ENCODE data around the gene FHAD1.

FHAD1 gene

GRCh38 chr1:15330028-15330427 lies 83.0 kb downstream of the FHAD1 start:
- no peak for DNase-seq (ENCODE audit: low read depth)
- H3K4me3 ChIP-seq (replicated peaks; ENCODE audit: low read depth, low read length) = no peak overlapping the region
- TF ChIP-seq CTCF (IDR thresholded peaks at IDR 0.05; ENCODE audit: low read length, missing control alignments) = no peak

- no peak for DNase-seq (ENCODE audit: low read depth)
- no peak for TF ChIP-seq CTCF (IDR thresholded peaks at IDR 0.05; ENCODE audit: low read length, missing control alignments)
- H3K4me3 ChIP-seq (replicated peaks; ENCODE audit: low read depth, low read length) = no peak overlapping the region
Measured at GRCh38 chr1:15331180-15331579, 84.2 kb downstream of the FHAD1 start.

- DNase-seq (ENCODE audit: low read depth) = no peak
- TF ChIP-seq CTCF (IDR thresholded peaks at IDR 0.05; ENCODE audit: low read length, missing control alignments) = no peak
- H3K4me3 ChIP-seq (replicated peaks; ENCODE audit: low read depth, low read length) = no peak overlapping the region
Measured at GRCh38 chr1:15331734-15332133, 84.7 kb downstream of the FHAD1 start.

- TF ChIP-seq CTCF (IDR thresholded peaks at IDR 0.05; ENCODE audit: low read length, missing control alignments) = no peak
Measured at GRCh38 chr1:15332525-15332924, 85.5 kb downstream of the FHAD1 start.

GRCh38 chr1:15332952-15333715 lies 86.1 kb downstream of the FHAD1 start:
- DNase-seq (ENCODE audit: low read depth) = no peak
- no peak for TF ChIP-seq CTCF (IDR thresholded peaks at IDR 0.05; ENCODE audit: low read length, missing control alignments)
- H3K4me3 ChIP-seq (replicated peaks; ENCODE audit: low read depth, low read length) = no peak overlapping the region

More at GRCh38 chr1:15332525-15332924, 85.5 kb downstream of the FHAD1 start:
- DNase-seq (ENCODE audit: low read depth) = no peak
- H3K4me3 ChIP-seq (replicated peaks; ENCODE audit: low read depth, low read length) = no peak overlapping the region

GRCh38 chr1:15334995-15335394 lies 88.0 kb downstream of the FHAD1 start:
- DNase-seq (ENCODE audit: low read depth) = no peak
- no peak for TF ChIP-seq CTCF (IDR thresholded peaks at IDR 0.05; ENCODE audit: low read length, missing control alignments)

GRCh38 chr1:15336866-15337265 lies 89.8 kb downstream of the FHAD1 start:
- TF ChIP-seq CTCF (IDR thresholded peaks at IDR 0.05; ENCODE audit: low read length, missing control alignments) = no peak
- no peak overlapping the region for H3K4me3 ChIP-seq (replicated peaks; ENCODE audit: low read depth, low read length)

More at GRCh38 chr1:15334995-15335394, 88.0 kb downstream of the FHAD1 start:
- H3K4me3 ChIP-seq (replicated peaks; ENCODE audit: low read depth, low read length) = no peak overlapping the region

More at GRCh38 chr1:15336866-15337265, 89.8 kb downstream of the FHAD1 start:
- no peak for DNase-seq (ENCODE audit: low read depth)
